ENCODE results near the gene ACTN1.

Gene ACTN1

DNA sequence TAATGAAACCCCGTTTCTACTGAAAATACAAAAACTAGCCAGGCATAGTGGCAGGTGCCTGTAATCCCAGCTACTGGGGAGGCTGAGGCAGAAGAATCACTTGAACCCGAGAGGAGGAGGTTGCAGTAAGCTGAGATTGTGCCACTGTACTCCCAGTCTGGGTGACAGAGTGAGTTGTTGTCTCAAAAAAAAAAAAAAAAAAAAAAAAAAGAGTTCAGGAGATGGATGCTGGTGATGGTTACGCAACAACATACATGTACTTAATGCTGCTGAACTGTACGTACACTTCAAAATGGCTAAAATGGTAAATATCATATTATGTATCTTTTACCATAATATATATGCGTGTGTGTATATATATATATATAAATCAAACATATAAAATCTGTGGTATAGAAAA, 29.0 kb downstream of the ACTN1 start:
- no peak for DNase-seq (ENCODE audit: low spot score)
- TF ChIP-seq CTCF (IDR thresholded peaks at IDR 0.05; ENCODE audit: extremely low read depth, missing control alignments): no peak

DNA sequence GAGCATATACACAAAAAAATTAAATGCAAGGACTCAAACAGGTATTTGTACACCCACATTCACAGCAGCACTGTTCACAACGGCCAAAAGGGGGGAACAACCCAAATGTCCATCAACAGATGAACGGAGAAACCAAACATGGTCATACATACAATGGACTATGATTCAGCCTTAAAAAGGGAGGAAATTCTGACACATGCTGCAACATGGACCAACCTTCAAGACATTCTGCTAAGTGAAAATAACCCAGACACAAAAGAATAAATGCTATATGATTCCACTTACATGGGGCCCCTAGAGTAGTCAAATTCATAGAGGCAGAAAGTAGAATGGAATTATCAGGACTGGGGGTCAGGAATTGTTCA, 29.5 kb downstream of the ACTN1 start:
- DNase-seq (ENCODE audit: low spot score): no peak

GRCh38 chr14:68948686-68949600, 30.2 kb downstream of the ACTN1 start:
- no peak for DNase-seq (ENCODE audit: low spot score)
- TF ChIP-seq CTCF (IDR thresholded peaks at IDR 0.05; ENCODE audit: extremely low read depth, missing control alignments): no peak

More for the DNA sequence above, 29.5 kb downstream of the ACTN1 start:
- TF ChIP-seq CTCF (IDR thresholded peaks at IDR 0.05; ENCODE audit: extremely low read depth, missing control alignments): no peak

GRCh38 chr14:68947802-68948201, 31.3 kb downstream of the ACTN1 start:
- no peak for DNase-seq (ENCODE audit: low spot score)
- TF ChIP-seq CTCF (IDR thresholded peaks at IDR 0.05; ENCODE audit: extremely low read depth, missing control alignments): no peak

DNA sequence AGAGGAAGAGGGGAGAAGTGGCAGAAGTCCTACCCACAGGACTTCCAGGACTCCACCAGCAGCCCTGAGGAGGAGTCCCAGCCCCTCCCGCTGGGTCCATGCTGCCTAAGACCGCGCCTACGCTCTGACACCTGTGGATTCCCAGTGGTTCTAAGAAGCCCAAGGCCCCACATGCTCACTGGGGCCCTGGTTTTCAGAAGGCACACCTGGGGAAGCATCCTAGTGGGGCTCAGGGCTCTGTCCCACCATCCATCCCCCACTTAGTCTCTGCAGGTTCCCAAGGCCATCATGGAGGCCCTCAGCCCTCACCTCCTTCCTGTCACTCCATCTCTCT, 32.6 kb downstream of the ACTN1 start:
- DNase-seq (ENCODE audit: low spot score): no peak
- TF ChIP-seq CTCF (IDR thresholded peaks at IDR 0.05; ENCODE audit: extremely low read depth, missing control alignments): no peak

DNA sequence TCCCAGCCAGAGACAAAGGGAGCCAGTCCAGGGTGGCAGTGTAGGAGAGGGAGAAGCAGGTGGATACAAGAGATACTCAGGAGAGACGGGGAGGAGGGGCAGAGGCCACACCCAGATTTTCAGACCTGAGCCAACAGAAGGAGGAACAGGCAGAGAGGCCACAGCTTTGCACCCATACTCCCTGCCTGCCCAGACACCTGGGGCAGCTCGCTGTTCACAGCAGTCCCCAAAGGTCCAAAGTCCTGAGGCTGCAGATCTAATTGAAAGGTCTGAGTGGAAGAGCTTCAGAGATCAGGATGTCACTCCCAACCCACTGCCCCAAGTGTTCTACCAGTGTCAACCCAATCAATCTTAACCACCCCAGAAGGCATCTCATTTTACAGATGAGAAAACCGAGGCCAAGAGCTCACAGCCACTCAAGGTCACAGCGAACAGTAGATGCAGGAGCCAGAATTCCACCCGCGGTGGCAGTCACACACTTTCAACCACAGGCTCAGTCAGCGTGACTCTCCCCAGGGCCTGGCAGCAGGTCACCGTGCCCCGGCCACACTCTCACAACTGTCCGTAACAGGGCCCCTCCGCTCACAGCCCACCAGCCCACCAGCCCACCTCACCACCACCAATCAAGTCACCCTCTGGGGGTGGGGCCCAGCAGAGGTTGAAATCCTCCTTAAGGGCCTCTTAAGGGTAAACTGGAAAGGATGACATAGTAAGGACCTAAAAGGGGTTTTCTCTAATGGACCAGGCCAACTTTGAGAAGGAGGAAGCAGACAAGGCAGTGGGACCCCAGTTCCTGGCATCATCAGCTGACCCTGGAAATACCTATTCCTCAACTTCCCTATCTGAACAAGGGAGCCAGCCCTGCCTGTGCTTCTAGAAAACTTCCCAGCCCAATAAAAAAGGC, 33.3 kb downstream of the ACTN1 start:
- no peak for DNase-seq (ENCODE audit: low spot score)
- no peak for TF ChIP-seq CTCF (IDR thresholded peaks at IDR 0.05; ENCODE audit: extremely low read depth, missing control alignments)

DNA sequence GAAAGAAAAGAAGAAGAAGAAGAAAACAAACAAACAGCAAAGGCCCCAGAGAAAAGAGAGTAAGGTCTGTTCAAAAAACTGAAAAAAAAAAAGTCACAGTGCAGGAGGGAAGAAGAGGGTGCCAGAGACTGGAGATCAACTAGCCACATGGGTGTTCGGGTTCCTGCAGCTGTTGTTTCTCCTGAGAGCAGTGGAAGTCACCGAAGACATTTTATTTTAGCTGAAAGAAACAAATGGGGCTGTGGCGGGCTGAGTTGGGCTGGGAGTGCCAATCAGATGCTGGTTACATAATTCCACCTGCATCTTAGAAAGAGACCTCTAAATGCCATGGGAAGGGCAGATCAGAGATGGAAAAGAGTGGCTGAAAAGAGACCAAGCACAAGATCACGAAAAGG, 33.9 kb downstream of the ACTN1 start:
- DNase-seq (ENCODE audit: low spot score): no peak
- TF ChIP-seq CTCF (IDR thresholded peaks at IDR 0.05; ENCODE audit: extremely low read depth, missing control alignments): no peak

Measured in GM20000 (cell line).